Measurements from ENCODE around the gene PTCRA. TPM values are rescaled to one million over a fixed set of nuclear protein-coding genes. Genes with fewer than 3 reads are reported as not detected.

Gene PTCRA
- total and polyA plus RNA-seq, 2 of the 4 experiments (the other 2 are of a cell fraction) = not detected

DNA sequence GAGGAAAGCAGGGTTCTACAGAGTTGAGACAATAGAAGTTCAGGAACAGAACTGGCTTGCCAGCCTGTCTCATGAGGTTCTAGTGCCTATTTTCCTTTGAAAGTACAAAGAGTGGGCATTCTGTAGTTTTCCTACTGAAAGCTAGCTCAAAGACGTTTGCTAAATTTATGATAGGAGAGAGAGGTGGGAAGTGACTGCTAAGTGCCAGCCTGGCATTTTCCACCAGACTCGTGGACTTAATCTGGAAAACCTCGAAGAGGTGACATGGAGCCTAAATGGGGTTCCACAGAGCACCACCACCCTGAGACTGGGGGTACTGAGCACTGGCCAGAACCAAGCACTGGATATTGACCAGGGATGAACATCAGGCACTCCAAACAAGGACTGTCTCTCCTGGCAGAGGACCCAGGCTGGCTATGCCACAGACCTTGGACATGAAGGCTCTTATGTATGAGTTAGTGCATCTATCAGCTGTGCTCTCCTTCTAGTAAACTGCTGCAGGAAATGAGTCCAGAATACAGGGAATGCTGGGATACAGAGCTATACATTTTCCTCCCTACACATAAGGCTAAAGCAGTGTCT lies 56.0 kb downstream of the PTCRA start:
- H3K36me3 ChIP-seq (ENCODE audit: control insufficient read depth, insufficient read depth, low read length) = peaks cover 25% of the 10 kb centered on the region
- 0 out of 2 replicates have a peak overlapping the region, but pooled peaks have one; percentile 6 for H4K91ac ChIP-seq (ENCODE audit: insufficient read depth, low read depth, low read length)
- H2BK15ac ChIP-seq (ENCODE audit: low read depth, low read length) = 0 out of 3 replicates have a peak overlapping the region, but pooled peaks have one; percentile 21
- no peak overlapping the region for H3K4me2 ChIP-seq (ENCODE audit: low read depth, low read length)
- POLR2A ChIA-PET (ENCODE audit: unreplicated experiment) = no interaction called here
- no peak overlapping the region for H3K9ac ChIP-seq (ENCODE audit: low read depth, low read length)
- H3K14ac ChIP-seq (replicated peaks; ENCODE audit: low read depth, low read length) = no peak overlapping the region
- H3K27me3 ChIP-seq (ENCODE audit: control insufficient read depth, insufficient read depth, low read length) = no peaks in the 10 kb centered on the region
- no peak overlapping the region for H3K4me3 ChIP-seq (ENCODE audit: insufficient read depth, low read depth, low read length)
- H3K27ac ChIP-seq (ENCODE audit: insufficient read depth, low read length) = no peak overlapping the region
- CTCF ChIA-PET = interaction anchor here (1.0 kb wide), 1 partner anchor 39 kb away, joined by 3 read pairs; no protein-coding TSS in a partner anchor
- H3K79me1 ChIP-seq (ENCODE audit: low read depth in 1 of 2, low read length in 2 of 2) = peaks cover 12 to 44% of the 10 kb centered on the region in 2 experiments
- H4K20me1 ChIP-seq (ENCODE audit: insufficient read depth, low read length) = peaks cover 9% of the 10 kb centered on the region; the same call in 1 of the 2 replicates
- TF ChIP-seq MAFK (IDR thresholded peaks at IDR 0.05; ENCODE audit: low read depth, low read length) (no peak), MAZ (IDR thresholded peaks at IDR 0.05; ENCODE audit: borderline replicate concordance, low read depth, low read length) (no peak), BHLHE40 (IDR thresholded peaks at IDR 0.05; ENCODE audit: low read depth, low read length) (no peak), ELK1 (IDR thresholded peaks at IDR 0.05; ENCODE audit: borderline replicate concordance, low read depth, low read length) (no peak), RCOR1 (IDR thresholded peaks at IDR 0.05; ENCODE audit: insufficient replicate concordance, low read length) (no peak), CHD1 (IDR thresholded peaks at IDR 0.05; ENCODE audit: low read depth, low read length) (no peak), POLR2A (IDR thresholded peaks at IDR 0.05; ENCODE audit: low read depth, low read length) (no peak), USF2 (IDR thresholded peaks at IDR 0.05; ENCODE audit: low read depth, low read length) (no peak), FOS (IDR thresholded peaks at IDR 0.05; ENCODE audit: low read depth, low read length) (no peak), RAD21 (IDR thresholded peaks at IDR 0.05; ENCODE audit: low read length) (no peak)
- TF ChIP-seq, protein P1, sequence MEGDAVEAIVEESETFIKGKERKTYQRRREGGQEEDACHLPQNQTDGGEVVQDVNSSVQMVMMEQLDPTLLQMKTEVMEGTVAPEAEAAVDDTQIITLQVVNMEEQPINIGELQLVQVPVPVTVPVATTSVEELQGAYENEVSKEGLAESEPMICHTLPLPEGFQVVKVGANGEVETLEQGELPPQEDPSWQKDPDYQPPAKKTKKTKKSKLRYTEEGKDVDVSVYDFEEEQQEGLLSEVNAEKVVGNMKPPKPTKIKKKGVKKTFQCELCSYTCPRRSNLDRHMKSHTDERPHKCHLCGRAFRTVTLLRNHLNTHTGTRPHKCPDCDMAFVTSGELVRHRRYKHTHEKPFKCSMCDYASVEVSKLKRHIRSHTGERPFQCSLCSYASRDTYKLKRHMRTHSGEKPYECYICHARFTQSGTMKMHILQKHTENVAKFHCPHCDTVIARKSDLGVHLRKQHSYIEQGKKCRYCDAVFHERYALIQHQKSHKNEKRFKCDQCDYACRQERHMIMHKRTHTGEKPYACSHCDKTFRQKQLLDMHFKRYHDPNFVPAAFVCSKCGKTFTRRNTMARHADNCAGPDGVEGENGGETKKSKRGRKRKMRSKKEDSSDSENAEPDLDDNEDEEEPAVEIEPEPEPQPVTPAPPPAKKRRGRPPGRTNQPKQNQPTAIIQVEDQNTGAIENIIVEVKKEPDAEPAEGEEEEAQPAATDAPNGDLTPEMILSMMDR (conservative IDR thresholded peaks at IDR 0.05; ENCODE audit: low read depth, low read length) = no peak
- no TSS peak for BruUV-seq (replicated peaks)
- no peak overlapping the region for H4K5ac ChIP-seq (ENCODE audit: low read depth, low read length)
- peak; percentile 7; the same call in 1 of the 2 replicates for ATAC-seq (ENCODE audit: low read depth)
- H3K23ac ChIP-seq (ENCODE audit: low read depth, low read length) = no peak overlapping the region
- H3K4ac ChIP-seq (ENCODE audit: low read depth, low read length) = no peak overlapping the region
- no peak overlapping the region for H3K18ac ChIP-seq (ENCODE audit: low read depth, low read length)
- dilution Hi-C loops (cut with HindIII; ENCODE audit: low sequenced_read_pairs, unreplicated experiment) (no loop called here), intact Hi-C loops (cut with micrococcal nuclease) (no loop called here), in situ Hi-C loops (cut with MboI; ENCODE audit: low sequenced_read_pairs) (no loop called here)
- no peak overlapping the region for H2AFZ ChIP-seq (replicated peaks; ENCODE audit: low read length, poor library complexity)
- H3K9me1 ChIP-seq (ENCODE audit: insufficient read depth, low read length) = peaks cover 29% of the 10 kb centered on the region
- H3K56ac ChIP-seq (ENCODE audit: extremely low read depth, insufficient read depth, low read length) = no peak overlapping the region
- H2AK9ac ChIP-seq (replicated peaks; ENCODE audit: low read depth, low read length, poor library complexity) = peak overlapping the region; percentile 20
- peak overlapping the region; percentile 52; the same call in 1 of the 2 replicates for H2BK20ac ChIP-seq (ENCODE audit: low read depth, low read length)
- peak overlapping the region; percentile 15; the same call in 1 of the 2 replicates for H2AK5ac ChIP-seq (ENCODE audit: low read depth, low read length)
- no peak overlapping the region for H2BK120ac ChIP-seq (ENCODE audit: low read depth, low read length)
- WGBS, 2 experiments (ENCODE audit: extremely low coverage in 2 of 2, insufficient read length in 1 of 2) = 95% methylated on average over 3 of the region's 3 CpGs; no CpG with 5 or more reads in 1 of the 2 experiments
- no peak overlapping the region for H2BK5ac ChIP-seq (ENCODE audit: low read depth, low read length, poor library complexity, severe bottlenecking)
- H3K9me3 ChIP-seq (ENCODE audit: control insufficient read depth, insufficient read depth, low read length) = no peaks in the 10 kb centered on the region
- no peak for DNase-seq
- peaks cover 10% of the 10 kb centered on the region for H3K4me1 ChIP-seq (ENCODE audit: control insufficient read depth, insufficient read depth, low read length)
- H4K8ac ChIP-seq (ENCODE audit: low read depth in 2 of 2, low read length in 2 of 2) = no peak overlapping the region
